ENCODE data around the gene RGL3.
"Not testable (repeated sequence)": the region's sequence is repeated elsewhere in the genome, so short reads cannot be mapped to it uniquely, and the experiment has no call there.

Gene RGL3

DNA sequence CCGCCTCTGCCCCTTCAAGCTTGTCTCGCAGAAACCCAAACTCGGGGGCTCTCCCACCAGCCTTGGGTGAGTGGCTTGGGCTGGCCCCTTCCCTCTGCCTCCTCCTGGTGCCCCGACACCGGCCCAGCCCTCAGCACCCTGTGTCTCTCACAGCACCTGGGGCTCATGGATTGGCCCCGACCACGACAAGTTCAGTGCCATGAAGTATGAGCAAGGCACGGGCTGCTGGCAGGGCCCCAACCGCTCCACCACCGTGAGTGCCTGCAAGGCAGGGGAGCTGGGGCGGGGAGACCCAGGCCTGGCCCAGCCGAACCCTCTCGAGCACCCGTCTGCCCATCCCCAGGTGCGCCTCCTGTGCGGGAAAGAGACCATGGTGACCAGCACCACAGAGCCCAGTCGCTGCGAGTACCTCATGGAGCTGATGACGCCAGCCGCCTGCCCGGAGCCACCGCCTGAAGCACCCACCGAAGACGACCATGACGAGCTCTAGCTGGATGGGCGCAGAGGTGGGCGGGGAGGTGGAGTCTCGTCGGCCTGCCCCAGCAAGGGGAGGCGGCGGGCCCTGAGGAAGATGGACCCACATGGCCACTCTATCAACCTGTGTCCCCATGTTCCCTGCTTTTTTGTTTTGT is 29.9 kb upstream of the RGL3 start:
- DNase-seq, result no peak

DNA sequence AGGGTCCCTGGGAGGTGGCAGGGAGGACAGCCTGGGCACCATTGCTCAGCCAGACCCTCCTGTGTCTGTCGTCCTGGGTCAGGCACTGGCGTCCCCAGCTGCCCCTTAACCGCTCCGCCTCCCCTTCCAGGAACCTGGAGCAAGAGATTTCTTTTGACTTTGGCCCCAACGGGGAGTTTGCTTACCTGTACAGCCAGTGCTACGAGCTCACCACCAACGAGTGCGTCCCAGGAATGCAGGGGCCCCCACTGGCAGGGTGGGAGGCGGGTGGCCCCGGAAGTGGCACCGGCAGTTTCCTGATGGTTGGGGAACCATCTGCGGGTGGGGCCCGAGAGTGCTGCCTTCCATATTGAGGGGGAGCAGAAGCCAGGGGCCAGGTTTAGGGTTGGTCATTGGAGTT is 29.3 kb upstream of the RGL3 start:
- DNase-seq, result no peak

GRCh38 chr19:11447347-11448262 is 28.5 kb upstream of the RGL3 start:
- DNase-seq, result no peak

DNA sequence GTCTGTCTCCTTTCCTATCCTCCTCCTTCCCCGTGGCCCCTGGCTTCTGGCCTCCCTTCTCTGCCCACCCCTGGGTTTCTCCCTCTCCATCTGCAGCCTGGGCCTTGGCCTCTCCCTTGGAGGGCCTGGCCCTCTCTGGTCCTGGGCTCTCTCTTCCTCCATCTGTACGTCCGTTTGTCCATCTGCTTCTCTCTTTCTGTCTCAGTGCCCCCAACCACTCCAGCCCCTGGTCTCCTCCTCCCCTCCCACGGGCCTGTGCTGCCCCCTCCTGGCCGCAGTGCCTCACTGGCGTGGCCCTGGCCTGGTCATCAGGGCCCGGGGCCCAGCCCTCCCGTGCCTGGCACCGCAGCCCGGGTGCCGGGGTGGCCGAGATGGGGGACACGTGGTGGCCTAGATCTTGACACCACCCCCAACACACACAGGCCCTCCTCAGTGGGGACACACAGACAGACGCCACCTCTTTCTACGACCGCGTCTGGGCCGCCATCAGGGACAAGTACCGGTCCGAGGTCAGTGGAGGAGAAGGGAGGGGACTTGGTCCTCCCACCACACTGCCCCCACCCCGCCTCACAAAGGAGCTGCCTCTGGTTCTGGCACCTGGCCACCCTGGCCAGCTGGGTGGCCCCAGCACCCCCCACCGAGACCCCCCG is 27.7 kb upstream of the RGL3 start:
- no peak for DNase-seq

DNA sequence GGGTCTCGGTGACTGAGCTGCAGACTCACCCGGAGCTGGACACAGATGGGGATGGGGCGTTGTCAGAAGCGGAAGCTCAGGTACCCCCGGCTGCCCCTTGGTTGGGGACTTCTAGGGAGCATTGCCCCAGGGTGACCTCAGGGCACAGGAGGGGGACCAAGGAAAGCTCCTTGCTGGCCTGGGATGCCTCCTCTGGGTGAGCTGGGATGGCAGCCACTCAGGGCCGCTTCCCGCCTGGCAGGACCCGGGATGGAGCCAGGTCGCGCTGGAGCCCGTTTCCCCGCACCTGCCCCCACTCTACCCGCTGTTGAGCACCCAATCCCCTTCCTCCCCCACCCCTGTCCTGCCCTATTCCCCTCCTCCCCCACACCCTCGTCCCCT is 27.1 kb upstream of the RGL3 start:
- DNase-seq, result no peak

GRCh38 chr19:11445141-11445540 is 26.0 kb upstream of the RGL3 start:
- DNase-seq, result no peak

DNA sequence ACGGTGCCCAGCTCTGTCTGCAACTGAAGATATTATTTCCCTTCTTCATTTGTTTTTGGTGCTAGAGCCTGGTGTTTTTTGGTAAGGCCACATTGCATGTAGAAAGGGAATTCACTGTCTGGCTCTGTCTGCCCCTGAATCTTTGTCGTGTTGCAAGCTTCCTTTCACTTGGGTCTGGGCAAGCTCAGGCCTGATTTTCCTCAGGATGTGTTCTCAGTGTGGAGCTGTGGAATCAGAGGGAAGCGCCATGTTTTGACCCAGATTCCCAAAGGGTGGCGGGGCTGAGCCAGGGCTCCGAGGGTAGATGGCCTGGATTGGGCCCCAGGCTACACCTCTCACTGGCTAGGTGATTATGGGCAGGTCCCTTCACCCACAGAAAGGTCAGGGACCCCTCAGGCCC is 24.9 kb upstream of the RGL3 start:
- no peak for DNase-seq

GRCh38 chr19:11437955-11438354 is 18.8 kb upstream of the RGL3 start:
- no peak for DNase-seq

- no peak for DNase-seq
These were observed 16.8 kb upstream of the RGL3 start for GRCh38 chr19:11435833-11436313.

- peak; percentile 98 for DNase-seq
These were observed 16.1 kb upstream of the RGL3 start, which contains the start of the genes ODAD3 and PRKCSH for GRCh38 chr19:11435057-11435832. Gene ODAD3 (minus strand): TSS chr19:11435121. CDS start chr19:11435016, 105 bp downstream. Gene PRKCSH (plus strand): TSS chr19:11435635. CDS start chr19:11436118, 483 bp downstream.

GRCh38 chr19:11434703-11435056 is 15.6 kb upstream of the RGL3 start:
- DNase-seq, result no peak

- DNase-seq, result not testable (repeated sequence)
These were observed 14.4 kb upstream of the RGL3 start for GRCh38 chr19:11433526-11433925.

- no peak for DNase-seq
These were observed 7.5 kb upstream of the RGL3 start for GRCh38 chr19:11426656-11427055.

GRCh38 chr19:11425719-11426457 is 6.8 kb upstream of the RGL3 start:
- DNase-seq, result no peak

DNA sequence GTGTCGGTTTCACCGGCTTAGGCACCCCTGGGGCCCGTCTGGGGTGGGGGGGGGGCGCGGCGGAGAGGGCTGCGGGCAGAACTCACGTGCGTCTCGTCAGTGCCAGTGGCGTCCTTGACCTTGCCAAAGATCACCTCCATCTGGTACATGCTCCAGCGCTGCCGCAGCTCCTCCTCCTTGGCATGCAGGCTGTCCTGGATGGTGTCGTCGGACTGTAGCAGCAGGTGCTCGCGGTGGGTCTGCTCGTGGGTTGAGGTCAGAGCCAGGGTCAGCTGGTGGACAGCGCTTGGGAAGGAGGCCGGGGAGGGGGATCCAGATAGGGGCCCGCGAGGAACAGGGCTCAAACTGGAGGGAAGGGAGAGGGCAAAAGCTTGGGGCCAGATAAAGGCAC is 4.7 kb upstream of the RGL3 start:
- DNase-seq, result no peak

GRCh38 chr19:11423164-11423790 is 4.2 kb upstream of the RGL3 start:
- DNase-seq, result no peak

DNA sequence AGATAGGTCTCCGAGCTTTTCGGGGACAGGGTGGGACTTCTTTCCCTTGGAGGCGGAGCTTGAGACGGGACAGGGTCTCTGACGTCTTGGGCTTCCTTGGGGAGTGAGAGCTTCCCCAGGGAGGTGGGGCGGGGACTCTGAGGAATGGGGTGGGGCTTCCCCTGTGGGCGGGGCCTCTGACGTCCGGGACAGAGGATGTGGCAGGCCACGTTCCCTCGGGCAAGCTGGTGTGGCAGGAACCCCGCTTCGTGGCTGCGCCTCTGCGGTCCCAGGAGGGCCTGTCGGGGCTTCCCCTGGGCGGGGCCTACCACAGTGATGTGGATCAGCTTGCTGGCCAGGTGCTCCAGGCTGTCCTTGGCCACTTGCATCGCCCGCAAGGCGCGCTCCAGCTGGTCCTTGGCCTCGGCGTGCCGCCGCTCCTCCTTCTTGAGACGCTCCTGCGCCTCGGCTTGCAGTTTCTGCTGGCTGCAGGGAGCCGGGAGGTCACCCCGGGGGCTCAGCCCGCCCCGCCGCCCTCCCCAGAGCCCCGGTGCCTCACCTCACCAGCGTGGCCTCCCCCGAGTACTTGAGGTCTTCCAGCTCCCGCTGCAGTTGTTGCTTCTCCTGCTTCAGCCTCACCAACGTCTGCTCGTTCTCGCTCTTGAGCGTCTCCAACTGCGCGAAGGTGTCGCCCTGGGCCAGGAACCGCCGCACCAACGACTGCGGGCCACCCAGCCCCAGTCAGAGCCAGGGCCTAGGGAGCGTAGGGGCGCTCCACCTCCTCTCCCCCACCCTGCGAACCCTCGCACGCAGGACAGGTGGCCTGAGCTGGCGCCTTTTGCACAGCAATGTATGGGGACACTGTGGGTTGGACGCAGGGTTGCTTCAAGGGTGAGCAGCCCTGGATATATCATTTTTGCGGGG is 3.3 kb upstream of the RGL3 start:
- DNase-seq, result no peak

- DNase-seq, result no peak
These were observed 2.4 kb upstream of the RGL3 start for GRCh38 chr19:11421371-11422098.

GRCh38 chr19:11420429-11421370 is 1.6 kb upstream of the RGL3 start:
- no peak for DNase-seq

All from SIG-M5 (cell line).